WTC11 (cell line): ENCODE results near the gene TNXB.

Experiments
- CREB1 ChIP-seq: sonication (generic); formaldehyde crosslinking; IDR thresholded peaks from 2 replicates; pipeline ENCODE4 v1.8.0; 2023; ENCODE audit warnings: mild to moderate bottlenecking, missing genetic modification reagents
- CREM ChIP-seq: sonication (generic); formaldehyde crosslinking; IDR thresholded peaks from 2 replicates; pipeline ENCODE4 v1.8.1; 2022; ENCODE audit warnings: mild to moderate bottlenecking, missing genetic modification reagents, moderate library complexity
- CTCF ChIP-seq: fragments of 200-600 bp; IDR thresholded peaks from 2 replicates; pipeline ENCODE4 v1.8.0; 2022; ENCODE audit warnings: antibody characterized with exemption
- ETV6 ChIP-seq: sonication (generic); formaldehyde crosslinking; IDR thresholded peaks from 2 replicates; pipeline ENCODE4 v1.8.1; 2022; ENCODE audit warnings: mild to moderate bottlenecking, missing genetic modification reagents
- HMGA2 ChIP-seq: fragments of 250-450 bp; sonication (Bioruptor Pico); IDR thresholded peaks from 2 replicates; pipeline ENCODE4 v1.4.0; 2021; ENCODE audit warnings: mild to moderate bottlenecking, moderate library complexity
- HMGXB4 ChIP-seq: sonication (generic); formaldehyde crosslinking; IDR thresholded peaks from 2 replicates; pipeline ENCODE4 v1.8.1; 2023; ENCODE audit warnings: mild to moderate bottlenecking, moderate library complexity, missing genetic modification reagents
- NFE2L1 ChIP-seq: sonication (generic); formaldehyde crosslinking; IDR thresholded peaks from 2 replicates; pipeline ENCODE4 v1.8.1; 2023; ENCODE audit warnings: missing genetic modification reagents
- NR3C1 ChIP-seq: sonication (generic); formaldehyde crosslinking; conservative IDR thresholded peaks from 2 replicates; pipeline ENCODE4 v1.8.1; 2023; ENCODE audit warnings: low read depth, mild to moderate bottlenecking, missing genetic modification reagents
- TCF7 ChIP-seq: sonication (generic); formaldehyde crosslinking; IDR thresholded peaks from 2 replicates; pipeline ENCODE4 v1.8.0; 2022; ENCODE audit warnings: mild to moderate bottlenecking, low read depth, missing genetic modification reagents, moderate library complexity
- TEAD1 ChIP-seq: sonication (generic); formaldehyde crosslinking; IDR thresholded peaks from 2 replicates; pipeline ENCODE4 v1.8.0; 2022; ENCODE audit warnings: mild to moderate bottlenecking, missing genetic modification reagents
- USF2 ChIP-seq: sonication (generic); formaldehyde crosslinking; IDR thresholded peaks from 2 replicates; pipeline ENCODE4 v1.8.1; 2023; ENCODE audit warnings: mild to moderate bottlenecking, missing genetic modification reagents, moderate library complexity
- ZNF138 ChIP-seq: sonication (generic); formaldehyde crosslinking; conservative IDR thresholded peaks from 2 replicates; pipeline ENCODE4 v1.8.1; 2022; ENCODE audit warnings: mild to moderate bottlenecking, moderate library complexity, missing genetic modification reagents
- ZNF423 ChIP-seq: fragments of 250-450 bp; sonication (Bioruptor Pico); IDR thresholded peaks from 2 replicates; pipeline ENCODE4 v2.1.2; 2022; ENCODE audit warnings: mild to moderate bottlenecking, moderate library complexity
- TF ChIP-seq, protein P1 (sequence below): sonication (generic); formaldehyde crosslinking; IDR thresholded peaks from 2 replicates; pipeline ENCODE4 v1.8.0; 2022; ENCODE audit warnings: mild to moderate bottlenecking, missing genetic modification reagents

DNA sequence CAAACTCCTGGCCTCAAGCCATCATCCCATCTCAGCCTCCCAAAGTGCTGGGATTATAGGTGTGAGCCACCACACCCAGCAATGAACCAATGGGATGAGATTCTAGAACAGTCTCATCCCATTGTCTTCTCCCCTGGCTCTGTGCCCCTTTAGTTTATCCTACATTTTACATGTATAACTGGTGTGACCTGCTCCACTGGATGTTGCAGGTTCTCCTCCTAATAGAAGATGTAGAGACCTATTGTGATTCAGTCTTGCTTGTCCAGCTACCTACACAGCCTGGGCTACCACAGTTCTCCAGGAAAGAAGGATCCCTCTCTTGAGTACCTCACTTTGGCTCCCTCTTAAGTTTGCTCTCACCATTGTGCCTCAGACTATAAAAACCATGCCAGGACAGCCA lies 23.0 kb upstream of the TNXB start:
- TF ChIP-seq CTCF (no peak), TCF7 (CRISPR knock-in tag) (no peak), ETV6 (no peak), ZNF138 (CRISPR knock-in tag) (no peak), USF2 (CRISPR knock-in tag) (no peak), HMGA2 (CRISPR knock-in tag) (no peak), TEAD1 (CRISPR knock-in tag) (no peak), CREM (CRISPR knock-in tag) (no peak), NR3C1 (CRISPR knock-in tag) (no peak), CREB1 (CRISPR knock-in tag) (no peak), ZNF423 (CRISPR knock-in tag) (no peak), NFE2L1 (CRISPR knock-in tag) (no peak), HMGXB4 (CRISPR knock-in tag) (no peak)
- TF ChIP-seq, protein P1, sequence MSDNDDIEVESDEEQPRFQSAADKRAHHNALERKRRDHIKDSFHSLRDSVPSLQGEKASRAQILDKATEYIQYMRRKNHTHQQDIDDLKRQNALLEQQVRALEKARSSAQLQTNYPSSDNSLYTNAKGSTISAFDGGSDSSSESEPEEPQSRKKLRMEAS (CRISPR knock-in tag): no peak
